Astrocyte (in vitro differentiated cells and primary cell): ENCODE results near the gene MTX1. TPM values are rescaled to one million over a fixed set of nuclear protein-coding genes. Genes with fewer than 3 reads are reported as not detected.
A peak's percentile ranks its signal among the peaks of the same experiment; 100 is the strongest.

Experiments
- DNase-seq: peaks from one replicate; pipeline ENCODE4 v3.0.0-alpha.2; 2010; ENCODE audit warnings: low read depth
- FAIRE-seq: peaks from 2 replicates; lab custom pipeline; 2011; peaks lifted over from hg19 to GRCh38; lab: Jason Lieb, UNC
- H2AFZ ChIP-seq: 2 replicates; pipeline ENCODE4 v1.6.0; 2012; ENCODE audit warnings: low read depth, low read length, inconsistent platforms
- H3K27ac ChIP-seq: 2 replicates; pipeline ENCODE4 v1.5.1; 2011; ENCODE audit warnings: low read depth, low read length, inconsistent platforms
- H3K27me3 ChIP-seq: 2 replicates; pipeline ENCODE4 v1.6.0; 2011; ENCODE audit warnings: low read length, inconsistent platforms; ENCODE audit not compliant: insufficient read depth
- H3K36me3 ChIP-seq: 2 replicates; pipeline ENCODE4 v1.5.1; 2011; ENCODE audit warnings: low read length, inconsistent platforms; ENCODE audit not compliant: insufficient read depth
- H3K4me1 ChIP-seq: 2 replicates; pipeline ENCODE4 v1.5.1; 2011; ENCODE audit warnings: low read length, inconsistent platforms; ENCODE audit not compliant: insufficient read depth
- H3K4me2 ChIP-seq: 2 replicates; pipeline ENCODE4 v1.6.0; 2012; ENCODE audit warnings: low read length, inconsistent platforms
- H3K4me3 ChIP-seq: 2 replicates; pipeline ENCODE4 v1.5.1; 2011; ENCODE audit warnings: low read depth, mild to moderate bottlenecking, low read length, inconsistent platforms; ENCODE audit not compliant: insufficient read depth
- H3K79me2 ChIP-seq: 2 replicates; pipeline ENCODE4 v1.6.0; 2012; ENCODE audit warnings: mild to moderate bottlenecking, low read length, inconsistent platforms; ENCODE audit not compliant: insufficient read depth
- H3K9ac ChIP-seq: 2 replicates; pipeline ENCODE4 v1.6.0; 2012; ENCODE audit warnings: mild to moderate bottlenecking, low read length, inconsistent platforms
- H3K9me3 ChIP-seq: 2 replicates; pipeline ENCODE4 v1.5.1; 2012; ENCODE audit warnings: low read depth, mild to moderate bottlenecking, low read length, inconsistent platforms; ENCODE audit not compliant: insufficient read depth
- H4K20me1 ChIP-seq: 2 replicates; pipeline ENCODE4 v1.6.0; 2012; ENCODE audit warnings: low read length, inconsistent platforms; ENCODE audit not compliant: insufficient read depth
- H3K27ac Mint-ChIP-seq: one replicate; pipeline ENCODE4 v1.8.0; 2021; ENCODE audit warnings: mild to moderate bottlenecking, mixed read lengths; ENCODE audit not compliant: unreplicated experiment
- H3K27me3 Mint-ChIP-seq: one replicate; pipeline ENCODE4 v1.8.0; 2021; ENCODE audit warnings: low read depth, mixed read lengths; ENCODE audit not compliant: unreplicated experiment
- H3K36me3 Mint-ChIP-seq: one replicate; pipeline ENCODE4 v1.8.0; 2021; ENCODE audit warnings: low read depth, mixed read lengths; ENCODE audit not compliant: unreplicated experiment
- H3K4me1 Mint-ChIP-seq: one replicate; pipeline ENCODE4 v1.8.0; 2021; ENCODE audit warnings: low read depth, mixed read lengths; ENCODE audit not compliant: unreplicated experiment
- H3K4me3 Mint-ChIP-seq: one replicate; pipeline ENCODE4 v1.8.0; 2021; ENCODE audit warnings: mild to moderate bottlenecking, moderate library complexity, mixed read lengths; ENCODE audit not compliant: unreplicated experiment
- H3K9me3 Mint-ChIP-seq: one replicate; pipeline ENCODE4 v1.8.0; 2021; ENCODE audit warnings: mild to moderate bottlenecking, mixed read lengths; ENCODE audit not compliant: unreplicated experiment
- EZH2 ChIP-seq: IDR thresholded peaks from 2 replicates; pipeline ENCODE4 v1.6.1; 2012; ENCODE audit warnings: mild to moderate bottlenecking, low read length, inconsistent platforms; ENCODE audit not compliant: insufficient read depth
- total RNA-seq: library from RNA; stranded (reverse); gene quantifications from 2 replicates; pipeline ENCODE4 v1.2.1, GENCODE V29; 2021
- TF ChIP-seq, protein P1 (sequence below): IDR thresholded peaks from 2 replicates; pipeline ENCODE4 v1.5.1; 2011; ENCODE audit warnings: low read depth, mild to moderate bottlenecking, inconsistent platforms, low read length, moderate library complexity; ENCODE audit not compliant: insufficient read depth

Gene MTX1
- total RNA-seq, 1 donor from 2014 or later: 41.8 TPM

DNA sequence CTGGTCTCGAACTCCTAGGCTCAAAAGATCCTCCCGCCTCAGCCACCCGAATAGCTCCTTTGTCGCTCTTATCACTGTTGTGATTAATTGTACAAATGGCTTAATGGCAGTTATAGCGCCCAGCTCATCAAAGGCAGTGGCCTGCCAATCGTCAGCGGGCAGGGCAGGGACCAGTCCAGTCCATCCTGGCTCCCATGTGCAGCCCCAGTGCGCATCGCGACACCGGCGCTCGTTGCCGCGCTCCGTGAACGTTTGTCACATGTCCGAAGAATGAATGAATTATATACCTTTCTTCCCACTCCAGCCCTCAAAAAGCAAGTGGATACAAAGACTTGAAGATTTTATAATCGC lies 18.4 kb downstream of the MTX1 start:
- Histone ChIP-seq H3K27me3 (no peaks in the 10 kb centered on the region), H3K9ac (peak overlapping the region; percentile 92), H2AFZ (peak overlapping the region; percentile 62), H3K4me1 (peaks cover 34% of the 10 kb centered on the region), H3K36me3 (no peaks in the 10 kb centered on the region), H3K4me3 (peak overlapping the region; percentile 84), H3K79me2 (peaks cover 19% of the 10 kb centered on the region), H3K4me2 (peak overlapping the region; percentile 95), H4K20me1 (no peaks in the 10 kb centered on the region), H3K27ac (peak overlapping the region; percentile 84), H3K9me3 (no peaks in the 10 kb centered on the region)
- no peak for TF ChIP-seq EZH2
- TF ChIP-seq, protein P1, sequence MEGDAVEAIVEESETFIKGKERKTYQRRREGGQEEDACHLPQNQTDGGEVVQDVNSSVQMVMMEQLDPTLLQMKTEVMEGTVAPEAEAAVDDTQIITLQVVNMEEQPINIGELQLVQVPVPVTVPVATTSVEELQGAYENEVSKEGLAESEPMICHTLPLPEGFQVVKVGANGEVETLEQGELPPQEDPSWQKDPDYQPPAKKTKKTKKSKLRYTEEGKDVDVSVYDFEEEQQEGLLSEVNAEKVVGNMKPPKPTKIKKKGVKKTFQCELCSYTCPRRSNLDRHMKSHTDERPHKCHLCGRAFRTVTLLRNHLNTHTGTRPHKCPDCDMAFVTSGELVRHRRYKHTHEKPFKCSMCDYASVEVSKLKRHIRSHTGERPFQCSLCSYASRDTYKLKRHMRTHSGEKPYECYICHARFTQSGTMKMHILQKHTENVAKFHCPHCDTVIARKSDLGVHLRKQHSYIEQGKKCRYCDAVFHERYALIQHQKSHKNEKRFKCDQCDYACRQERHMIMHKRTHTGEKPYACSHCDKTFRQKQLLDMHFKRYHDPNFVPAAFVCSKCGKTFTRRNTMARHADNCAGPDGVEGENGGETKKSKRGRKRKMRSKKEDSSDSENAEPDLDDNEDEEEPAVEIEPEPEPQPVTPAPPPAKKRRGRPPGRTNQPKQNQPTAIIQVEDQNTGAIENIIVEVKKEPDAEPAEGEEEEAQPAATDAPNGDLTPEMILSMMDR: no peak
- Mint-ChIP-seq H3K9me3 (peaks cover 4% of the 10 kb centered on the region), H3K27ac (peak overlapping the region; percentile 97), H3K4me1 (peaks cover 28% of the 10 kb centered on the region), H3K36me3 (no peaks in the 10 kb centered on the region), H3K27me3 (no peaks in the 10 kb centered on the region), H3K4me3 (peak overlapping the region; percentile 89)
- FAIRE-seq (no peak), DNase-seq (no peak)

DNA sequence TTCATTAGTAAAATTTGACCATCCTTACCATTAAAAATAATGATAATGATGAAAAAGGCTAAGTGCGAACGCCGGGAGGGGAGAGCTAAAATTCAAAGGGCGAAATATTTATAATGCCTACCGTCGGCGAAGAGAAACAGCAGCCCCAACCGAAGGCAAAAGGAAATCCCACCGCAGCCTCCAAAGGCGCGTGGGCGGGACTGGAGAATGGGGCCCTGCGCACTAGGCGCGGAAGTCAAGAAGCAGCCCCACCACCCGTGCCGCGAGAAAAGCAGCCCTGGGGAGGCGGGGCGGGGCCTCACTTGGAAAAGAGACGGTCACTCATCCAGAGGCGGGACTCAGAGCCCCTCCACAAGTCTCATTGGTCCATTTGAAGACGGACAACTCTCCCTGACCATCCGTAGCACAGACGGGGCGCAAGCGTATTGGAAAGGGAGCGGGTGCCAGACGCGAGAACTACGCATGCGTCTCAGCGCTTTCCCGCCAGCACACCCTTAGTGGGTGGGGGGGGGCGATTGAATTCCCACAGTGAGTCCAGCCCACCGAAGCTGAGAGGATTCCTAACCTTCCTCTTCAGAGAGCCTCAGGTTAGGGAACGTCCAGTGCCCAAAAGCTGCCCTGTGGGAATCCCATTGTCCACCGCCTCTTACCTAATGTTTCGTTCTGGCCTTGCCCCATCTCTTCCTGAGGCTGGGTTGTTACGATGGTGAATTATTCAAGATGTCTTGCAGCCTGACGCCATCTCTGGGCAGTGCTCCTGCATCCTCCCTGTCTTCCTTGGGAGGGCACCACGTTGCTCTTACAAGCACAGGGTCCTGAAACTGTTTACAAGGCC lies 19.0 kb downstream of the MTX1 start:
- H3K4me1 Mint-ChIP-seq: peaks cover 34% of the 10 kb centered on the region
- no peak for FAIRE-seq

More for the DNA sequence above, 19.0 kb downstream of the MTX1 start:
- Histone ChIP-seq H3K27me3 (no peaks in the 10 kb centered on the region), H3K4me3 (peak overlapping the region; percentile 84), H3K27ac (peak overlapping the region; percentile 84), H3K4me1 (peaks cover 39% of the 10 kb centered on the region), H3K36me3 (no peaks in the 10 kb centered on the region), H3K4me2 (peak overlapping the region; percentile 95), H3K9me3 (no peaks in the 10 kb centered on the region), H4K20me1 (no peaks in the 10 kb centered on the region), H2AFZ (peak overlapping the region; percentile 83), H3K79me2 (peaks cover 19% of the 10 kb centered on the region), H3K9ac (peak overlapping the region; percentile 92)
- H3K27me3 Mint-ChIP-seq: no peaks in the 10 kb centered on the region
- H3K27ac Mint-ChIP-seq: peak overlapping the region; percentile 97
- peak; percentile 95 for DNase-seq
- peaks cover 4% of the 10 kb centered on the region for H3K9me3 Mint-ChIP-seq
- no peaks in the 10 kb centered on the region for H3K36me3 Mint-ChIP-seq
- peak overlapping the region; percentile 89 for H3K4me3 Mint-ChIP-seq
- TF ChIP-seq EZH2: no peak
- TF ChIP-seq, protein P1: no peak
